ENCODE measurements around the gene TGFB2. TPM values are rescaled to one million over a fixed set of nuclear protein-coding genes. Genes with fewer than 3 reads are reported as not detected.

Gene TGFB2
- total RNA-seq, 2 donors from 2014 or later = 0.27 to 4.6 TPM

DNA sequence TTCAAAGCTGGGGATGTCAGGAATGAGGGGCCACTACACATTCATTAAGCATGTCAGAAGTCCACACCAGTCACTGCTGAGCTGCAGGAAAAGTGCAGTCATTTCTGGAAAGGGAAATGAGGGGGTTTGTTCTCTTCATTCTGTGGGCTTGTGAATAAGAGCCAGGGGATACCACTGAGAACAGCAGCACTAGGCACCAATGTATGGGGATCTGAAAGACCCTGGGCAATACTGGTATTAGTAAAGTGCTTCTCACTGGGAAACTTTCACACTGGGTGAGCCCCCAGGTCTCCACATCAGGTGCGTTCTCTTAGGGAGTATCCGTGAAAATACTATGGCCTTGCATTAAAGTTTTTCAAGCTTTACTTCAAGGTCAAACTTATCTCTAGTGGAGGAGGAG, 49.9 kb downstream of the TGFB2 start:
- Histone ChIP-seq H3K4me3 (no peak overlapping the region), H3K27ac (no peak overlapping the region), H3K9me3 (no peaks in the 10 kb centered on the region), H3K4me1 (no peaks in the 10 kb centered on the region), H3K36me3 (no peaks in the 10 kb centered on the region), H3K9ac (ENCODE audit: low read depth in 2 of 2, low read length in 2 of 2) (no peak overlapping the region), H3K27me3 (no peaks in the 10 kb centered on the region)
- TF ChIP-seq, protein P1, sequence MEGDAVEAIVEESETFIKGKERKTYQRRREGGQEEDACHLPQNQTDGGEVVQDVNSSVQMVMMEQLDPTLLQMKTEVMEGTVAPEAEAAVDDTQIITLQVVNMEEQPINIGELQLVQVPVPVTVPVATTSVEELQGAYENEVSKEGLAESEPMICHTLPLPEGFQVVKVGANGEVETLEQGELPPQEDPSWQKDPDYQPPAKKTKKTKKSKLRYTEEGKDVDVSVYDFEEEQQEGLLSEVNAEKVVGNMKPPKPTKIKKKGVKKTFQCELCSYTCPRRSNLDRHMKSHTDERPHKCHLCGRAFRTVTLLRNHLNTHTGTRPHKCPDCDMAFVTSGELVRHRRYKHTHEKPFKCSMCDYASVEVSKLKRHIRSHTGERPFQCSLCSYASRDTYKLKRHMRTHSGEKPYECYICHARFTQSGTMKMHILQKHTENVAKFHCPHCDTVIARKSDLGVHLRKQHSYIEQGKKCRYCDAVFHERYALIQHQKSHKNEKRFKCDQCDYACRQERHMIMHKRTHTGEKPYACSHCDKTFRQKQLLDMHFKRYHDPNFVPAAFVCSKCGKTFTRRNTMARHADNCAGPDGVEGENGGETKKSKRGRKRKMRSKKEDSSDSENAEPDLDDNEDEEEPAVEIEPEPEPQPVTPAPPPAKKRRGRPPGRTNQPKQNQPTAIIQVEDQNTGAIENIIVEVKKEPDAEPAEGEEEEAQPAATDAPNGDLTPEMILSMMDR (IDR thresholded peaks at IDR 0.05) = no peak
- DNase-seq = no peak
- intact Hi-C loops (cut with DNase I) = no loop called here

DNA sequence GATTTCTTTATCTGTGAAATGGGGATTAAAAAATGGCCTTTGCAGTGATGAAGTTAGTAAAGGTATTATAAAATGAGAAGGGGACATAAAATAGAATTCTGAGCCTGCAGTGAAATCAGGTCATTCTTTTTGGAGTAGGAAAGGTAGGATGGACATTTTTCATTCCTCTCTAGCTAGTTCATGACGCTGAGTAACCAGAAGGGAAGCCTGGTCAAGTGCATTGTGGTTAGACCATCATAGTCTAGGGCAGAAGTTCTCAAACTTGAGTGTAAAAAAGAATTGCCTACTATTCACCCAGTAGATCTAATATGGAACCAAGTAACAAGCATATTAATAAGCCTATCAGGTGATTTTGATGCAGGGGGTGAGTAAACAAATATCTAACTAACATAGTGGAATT, 50.8 kb downstream of the TGFB2 start:
- intact Hi-C loops (cut with DNase I) = no loop called here
- no peak for DNase-seq
- TF ChIP-seq, protein P1 (IDR thresholded peaks at IDR 0.05) = no peak

DNA sequence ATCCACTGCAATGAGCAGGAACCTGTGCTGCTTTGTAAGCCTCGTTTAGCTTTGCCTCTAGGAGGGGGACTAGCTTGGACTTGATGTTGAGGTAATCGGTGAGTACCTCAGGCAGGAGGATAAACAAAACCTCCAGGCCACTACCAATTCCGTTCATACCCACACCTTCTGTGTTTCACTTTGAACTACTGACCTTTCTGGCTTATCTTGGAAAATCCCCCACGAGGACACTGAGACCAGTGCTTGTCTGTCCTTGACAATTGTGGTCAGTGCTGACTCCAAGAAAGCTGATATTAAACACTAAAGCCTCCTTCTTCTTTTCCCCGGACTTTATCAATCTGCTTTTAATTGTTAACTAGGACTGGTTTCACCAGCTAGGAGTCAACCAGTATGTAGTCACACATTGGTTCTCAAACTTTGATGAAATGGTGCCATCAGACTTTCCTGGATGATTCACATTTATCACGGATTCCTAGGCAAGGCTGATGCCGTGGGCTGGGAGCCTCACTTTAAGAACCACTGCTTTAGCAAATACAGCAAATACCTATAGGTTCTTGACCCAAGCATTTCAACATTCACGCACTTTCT, 52.7 kb downstream of the TGFB2 start:
- intact Hi-C loops (cut with DNase I) = no loop called here
- Histone ChIP-seq H3K4me3 (no peak overlapping the region), H3K9ac (ENCODE audit: low read depth in 2 of 2, low read length in 2 of 2) (no peak overlapping the region), H3K4me1 (no peaks in the 10 kb centered on the region), H3K36me3 (no peaks in the 10 kb centered on the region), H3K27ac (no peak overlapping the region), H3K9me3 (no peaks in the 10 kb centered on the region), H3K27me3 (no peaks in the 10 kb centered on the region)
- no peak for DNase-seq
- TF ChIP-seq, protein P1 (IDR thresholded peaks at IDR 0.05) = no peak

More for the DNA sequence above, 50.8 kb downstream of the TGFB2 start:
- Histone ChIP-seq H3K9ac (ENCODE audit: low read depth in 2 of 2, low read length in 2 of 2) (no peak overlapping the region), H3K4me1 (no peaks in the 10 kb centered on the region), H3K9me3 (no peaks in the 10 kb centered on the region), H3K27me3 (no peaks in the 10 kb centered on the region), H3K27ac (no peak overlapping the region), H3K4me3 (no peak overlapping the region), H3K36me3 (no peaks in the 10 kb centered on the region)

DNA sequence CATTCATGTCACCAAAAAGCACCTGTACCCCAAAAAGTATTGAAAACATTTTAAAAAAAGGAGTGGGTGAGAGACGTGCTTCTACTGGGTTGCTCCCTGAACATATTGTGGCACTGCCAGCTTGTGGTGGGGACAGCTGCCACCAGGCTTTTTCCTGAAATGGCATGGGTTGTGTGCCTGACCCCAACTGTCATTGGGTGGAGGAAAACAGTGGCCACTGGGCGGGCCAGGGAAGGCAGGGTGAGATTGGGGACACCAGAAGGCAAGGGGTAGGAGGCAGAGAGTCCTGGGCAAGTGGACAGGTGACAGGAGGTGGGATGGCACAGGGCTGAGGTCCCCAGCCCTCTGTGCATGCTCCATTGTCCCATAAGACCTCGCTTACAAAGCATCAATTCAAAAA, 55.5 kb downstream of the TGFB2 start:
- intact Hi-C loops (cut with DNase I) = no loop called here
- TF ChIP-seq, protein P1 (IDR thresholded peaks at IDR 0.05) = no peak
- Histone ChIP-seq H3K36me3 (no peaks in the 10 kb centered on the region), H3K4me1 (no peaks in the 10 kb centered on the region), H3K27ac (no peak overlapping the region), H3K9me3 (no peaks in the 10 kb centered on the region), H3K9ac (ENCODE audit: low read depth in 2 of 2, low read length in 2 of 2) (no peak overlapping the region), H3K27me3 (no peaks in the 10 kb centered on the region), H3K4me3 (no peak overlapping the region)
- DNase-seq = no peak

DNA sequence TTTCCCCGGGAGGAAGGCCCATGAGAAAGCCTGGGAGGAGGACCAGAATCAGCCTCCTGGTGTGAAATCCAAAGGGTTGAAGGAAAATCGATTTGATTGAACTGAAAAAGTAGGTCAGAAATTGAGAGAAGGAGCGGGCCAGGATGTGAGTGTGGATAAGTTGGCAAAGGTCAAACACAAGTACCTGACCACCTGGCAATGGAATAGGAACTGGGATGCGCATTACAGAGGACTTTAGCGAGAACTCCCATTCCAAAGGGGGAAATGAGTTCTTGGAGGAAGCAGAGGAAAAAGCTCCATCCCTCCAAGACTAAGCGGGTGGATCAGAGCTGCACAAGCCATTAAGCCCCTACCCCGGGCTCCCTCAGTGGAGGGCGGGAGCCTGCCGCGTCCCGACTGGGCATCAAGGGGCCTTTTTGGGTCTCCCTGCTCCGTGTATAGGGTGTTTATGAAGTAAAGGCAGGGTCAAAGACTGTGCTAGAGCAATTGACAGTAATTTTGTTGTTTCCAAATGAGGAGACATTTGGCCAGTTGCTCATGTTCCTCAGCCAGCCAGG, 56.4 kb downstream of the TGFB2 start:
- TF ChIP-seq, protein P1 (IDR thresholded peaks at IDR 0.05) = no peak
- no peak for DNase-seq
- no peak overlapping the region for H3K9ac ChIP-seq (ENCODE audit: low read depth in 2 of 2, low read length in 2 of 2)
- no peaks in the 10 kb centered on the region for H3K4me1 ChIP-seq
- no peaks in the 10 kb centered on the region for H3K9me3 ChIP-seq
- H3K4me3 ChIP-seq = no peak overlapping the region
- no peak overlapping the region for H3K27ac ChIP-seq
- no peaks in the 10 kb centered on the region for H3K36me3 ChIP-seq
- H3K27me3 ChIP-seq = no peaks in the 10 kb centered on the region
- intact Hi-C loops (cut with DNase I) = no loop called here

All from colonic mucosa (tissue), 4 donors.